ENCODE data around the gene AGAP1.

The AGAP1 gene

GRCh38 chr2:236160366-236161081 is 666.7 kb downstream of the AGAP1 start:
- DNase-seq (ENCODE audit: low read depth in 2 of 2): no peak

- DNase-seq (ENCODE audit: low read depth in 2 of 2): no peak
Measured at GRCh38 chr2:236161082-236161462, 667.2 kb downstream of the AGAP1 start.

DNA sequence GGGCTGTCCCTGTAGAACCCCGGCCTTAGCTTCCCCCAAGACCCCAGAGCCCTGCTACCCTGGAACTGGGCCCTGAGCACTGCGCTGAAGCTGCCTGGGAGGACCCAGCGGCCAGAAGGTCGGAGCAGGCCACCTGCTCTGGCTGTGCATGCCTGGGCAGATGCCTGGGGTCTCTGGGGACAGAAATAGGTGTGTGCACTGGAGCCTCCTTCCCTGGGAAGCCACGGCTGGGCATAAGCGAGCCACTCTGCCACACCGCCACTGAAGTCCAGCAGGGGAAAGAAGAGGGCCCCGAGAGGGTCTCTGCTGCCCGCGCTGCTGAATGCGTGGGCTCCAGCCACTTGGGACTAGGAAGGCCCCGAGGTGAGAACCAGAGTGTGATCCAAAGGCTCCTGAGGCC is 667.7 kb downstream of the AGAP1 start:
- no peak for DNase-seq (ENCODE audit: low read depth in 2 of 2)

GRCh38 chr2:236162031-236162845 is 668.4 kb downstream of the AGAP1 start:
- no peak for DNase-seq (ENCODE audit: low read depth in 2 of 2)

DNA sequence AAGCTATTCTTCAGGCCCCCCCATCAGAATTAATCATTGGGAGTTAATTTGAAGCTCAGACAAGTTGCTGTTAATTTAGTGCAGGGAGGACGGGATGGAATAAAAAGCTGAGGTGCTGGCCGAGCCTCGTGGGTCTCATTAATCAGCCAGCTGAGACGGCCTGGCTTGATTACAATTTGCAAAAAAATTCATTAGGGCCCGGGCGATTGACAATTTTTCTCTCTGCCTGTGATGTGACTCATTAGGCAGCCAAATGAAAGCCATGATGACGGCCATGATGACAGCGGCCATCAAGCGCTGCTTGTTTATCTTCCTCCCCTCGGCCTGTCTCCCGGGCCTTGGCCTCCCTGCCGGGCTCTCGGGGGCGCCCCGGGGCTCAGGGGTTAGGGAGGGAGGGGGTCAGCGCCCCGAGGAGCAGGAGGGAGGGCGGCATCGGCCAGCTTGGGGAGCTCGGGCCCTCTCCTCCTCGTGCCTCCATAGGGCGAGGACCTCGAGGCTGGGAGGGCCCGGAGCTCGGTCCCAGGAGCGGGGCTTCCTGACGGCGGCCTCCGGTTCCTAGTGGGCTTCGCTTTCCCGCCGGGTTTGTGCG is 669.1 kb downstream of the AGAP1 start:
- DNase-seq (ENCODE audit: low read depth in 2 of 2): no peak

DNA sequence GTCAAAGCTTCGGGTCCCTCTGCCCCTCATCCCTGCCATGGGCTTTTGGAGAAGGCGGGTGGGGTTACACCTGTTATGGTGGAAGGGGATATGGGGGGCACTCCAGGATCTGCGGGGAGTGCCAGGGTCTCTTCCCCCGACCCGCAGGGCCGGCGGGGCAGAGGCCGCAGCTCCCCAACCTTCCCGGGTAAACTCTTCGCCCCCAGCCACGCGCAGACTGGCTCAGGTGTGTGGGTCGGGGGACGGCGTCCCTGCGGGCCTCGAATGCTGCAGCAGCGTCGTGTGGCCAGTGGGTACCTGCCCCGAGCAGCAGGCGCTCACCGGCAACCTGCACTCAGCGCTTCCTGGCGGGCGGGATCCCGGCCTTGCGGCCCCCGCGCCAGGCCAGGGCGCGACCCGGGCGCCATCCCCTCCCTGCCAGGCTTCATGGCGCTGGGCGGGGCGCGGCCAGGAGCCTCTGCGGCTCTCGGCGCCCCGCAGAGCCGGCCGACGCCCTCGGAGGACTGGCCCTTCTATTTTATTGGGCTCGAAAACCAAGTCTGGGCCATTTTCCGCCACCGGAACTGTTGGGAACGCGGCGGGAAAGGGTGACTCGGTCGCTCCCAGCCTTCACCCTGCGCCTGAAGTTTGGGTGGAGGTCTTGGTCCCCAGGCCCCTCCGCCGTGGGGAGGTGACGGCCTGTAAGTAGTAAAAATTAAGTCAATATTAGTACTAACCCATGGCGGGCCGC is 669.8 kb downstream of the AGAP1 start:
- DNase-seq (ENCODE audit: low read depth in 2 of 2): no peak

DNA sequence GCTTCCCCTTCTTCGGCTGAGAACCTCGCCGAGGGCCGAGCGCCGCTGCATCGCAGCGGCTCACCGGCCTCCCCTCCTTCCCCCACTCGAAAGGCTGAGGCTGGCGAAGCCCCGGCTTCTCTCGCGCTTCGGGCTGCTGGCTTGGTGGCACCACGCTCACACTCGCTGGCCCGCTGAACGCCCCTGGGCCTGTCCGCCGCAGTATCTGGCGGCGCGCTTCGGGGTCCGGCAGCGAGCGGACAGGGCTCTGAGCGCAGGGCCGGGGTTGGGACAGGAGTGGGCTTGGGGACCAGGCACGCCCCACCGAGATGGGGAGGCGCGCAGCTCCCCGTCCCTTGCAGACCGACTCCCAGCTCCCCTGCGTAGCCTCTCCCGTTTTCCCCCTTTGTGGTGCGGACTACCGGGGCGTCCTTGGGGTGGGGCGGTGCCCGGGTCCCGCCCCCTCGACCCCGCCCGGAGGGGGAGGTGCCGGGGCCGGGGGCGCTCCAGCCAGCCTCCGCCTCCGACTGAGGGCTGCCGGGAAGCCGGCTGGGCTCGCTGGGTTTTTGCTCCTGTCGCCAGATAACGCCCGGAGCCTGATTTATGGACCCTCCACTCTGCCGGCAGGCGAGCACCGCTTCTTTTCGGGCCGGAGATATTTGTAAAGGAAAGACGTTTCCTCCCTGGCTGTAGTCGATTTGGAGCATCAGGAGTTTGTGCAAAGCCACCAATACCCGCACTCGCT is 670.5 kb downstream of the AGAP1 start:
- no peak for DNase-seq (ENCODE audit: low read depth in 2 of 2)

- DNase-seq (ENCODE audit: low read depth in 2 of 2): no peak
Measured at GRCh38 chr2:236164925-236165841, 671.3 kb downstream of the AGAP1 start.

GRCh38 chr2:236165842-236166795 is 672.3 kb downstream of the AGAP1 start:
- no peak for DNase-seq (ENCODE audit: low read depth in 2 of 2)

- no peak for DNase-seq (ENCODE audit: low read depth in 2 of 2)
Measured at GRCh38 chr2:236166796-236167296, 673.0 kb downstream of the AGAP1 start.

- DNase-seq (ENCODE audit: low read depth in 2 of 2): no peak
Measured at GRCh38 chr2:236167297-236168109, 673.7 kb downstream of the AGAP1 start.

DNA sequence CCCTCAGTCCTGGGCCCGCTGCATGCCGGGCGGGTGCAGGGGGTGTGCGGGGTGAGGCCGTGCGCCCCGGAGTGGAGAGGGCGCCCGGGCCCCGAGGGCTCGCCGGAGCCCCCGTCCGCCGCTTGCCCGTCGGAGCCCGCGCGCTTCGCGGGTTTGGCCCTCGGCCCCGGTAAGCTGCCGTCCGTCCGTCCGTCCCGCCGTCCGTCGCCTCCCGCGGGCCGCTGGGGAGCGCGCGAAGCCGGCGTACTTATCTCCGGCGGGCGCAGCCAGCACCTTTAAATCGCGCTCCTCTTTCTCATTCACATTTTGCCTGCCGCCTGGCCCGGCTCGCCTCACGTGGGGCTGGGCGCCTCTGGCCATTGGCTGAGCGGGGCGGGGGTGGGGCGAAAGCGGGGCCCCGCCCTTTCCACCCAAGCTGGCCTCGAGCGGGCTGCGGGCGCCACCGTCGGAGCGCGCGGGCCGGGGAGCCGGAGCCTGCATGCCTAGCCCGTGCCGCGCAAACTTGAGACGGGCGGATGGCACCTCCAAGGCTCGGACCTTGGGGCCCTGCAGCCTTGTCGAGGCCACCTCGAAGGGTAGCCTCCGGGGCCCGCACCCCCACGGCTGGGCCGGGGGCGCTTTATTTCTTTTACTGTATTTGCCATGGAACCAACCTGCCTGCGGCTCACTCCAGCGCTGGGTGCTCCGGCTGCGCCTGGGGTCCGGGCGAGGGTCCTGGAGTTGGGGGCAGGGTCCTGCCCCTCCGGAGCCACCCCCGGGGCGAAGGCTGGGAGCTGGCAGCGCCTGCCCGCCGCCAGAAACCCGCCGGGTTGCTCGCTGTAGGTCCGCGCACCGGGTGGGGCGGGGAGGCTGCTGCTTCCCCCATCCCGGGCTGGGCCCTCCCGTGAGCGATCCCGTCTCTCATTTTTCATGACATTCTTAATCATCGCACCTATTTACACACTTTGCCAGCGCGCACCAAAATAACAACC is 674.6 kb downstream of the AGAP1 start, which contains the start of gene GBX2:
Gene GBX2, minus strand, starts transcription at position 277 of the 971 bp plus-strand sequence. CDS start 415 bp downstream, outside the sequence.
- no peak for DNase-seq (ENCODE audit: low read depth in 2 of 2)

- DNase-seq (ENCODE audit: low read depth in 2 of 2): no peak
Measured at GRCh38 chr2:236169151-236169721, 675.4 kb downstream of the AGAP1 start.

DNA sequence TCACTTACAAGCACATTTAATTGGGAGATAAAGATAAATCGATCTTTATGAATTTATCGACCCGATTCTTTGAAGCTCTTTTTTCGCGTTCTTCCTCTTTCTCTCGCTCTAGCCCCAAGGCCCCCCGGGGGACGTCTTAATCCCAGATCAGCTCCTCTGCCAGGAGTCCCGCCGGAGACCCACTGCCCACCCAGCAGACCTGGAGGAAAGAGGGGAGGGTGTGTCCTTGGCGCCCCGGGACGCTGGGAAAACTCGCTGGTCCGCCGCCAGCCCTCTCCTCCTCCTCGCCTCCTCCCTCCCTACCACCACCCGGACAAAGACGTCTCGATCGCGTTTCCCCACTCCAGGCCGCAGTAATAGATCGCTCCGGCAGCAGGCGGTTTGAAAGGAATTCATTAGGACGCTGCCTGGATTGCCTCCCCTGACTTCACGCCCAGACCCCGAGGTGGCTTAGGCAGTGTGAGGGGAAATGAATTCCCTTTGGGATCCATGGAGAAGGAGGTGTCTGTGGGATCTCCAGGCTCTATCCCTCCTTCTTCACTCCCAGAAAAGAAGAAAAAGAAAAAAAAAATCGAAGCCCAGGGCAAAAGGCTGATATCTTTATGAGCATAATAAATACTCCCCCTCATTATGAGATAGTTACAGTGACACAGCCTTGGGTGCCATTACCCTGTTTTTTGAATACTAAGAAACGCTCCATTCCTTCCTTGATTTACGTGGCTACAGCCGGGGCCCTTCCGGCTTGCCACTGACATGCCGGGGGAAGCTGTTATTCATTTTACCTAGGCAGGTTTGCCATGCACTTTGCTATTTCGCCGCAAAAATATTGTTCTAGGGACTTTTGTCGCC is 676.1 kb downstream of the AGAP1 start:
- DNase-seq (ENCODE audit: low read depth in 2 of 2): no peak

- DNase-seq (ENCODE audit: low read depth in 2 of 2): no peak
Measured at GRCh38 chr2:236170590-236171165, 676.8 kb downstream of the AGAP1 start.
